Measurements from ENCODE around the gene BAMBI.

The BAMBI gene

DNA sequence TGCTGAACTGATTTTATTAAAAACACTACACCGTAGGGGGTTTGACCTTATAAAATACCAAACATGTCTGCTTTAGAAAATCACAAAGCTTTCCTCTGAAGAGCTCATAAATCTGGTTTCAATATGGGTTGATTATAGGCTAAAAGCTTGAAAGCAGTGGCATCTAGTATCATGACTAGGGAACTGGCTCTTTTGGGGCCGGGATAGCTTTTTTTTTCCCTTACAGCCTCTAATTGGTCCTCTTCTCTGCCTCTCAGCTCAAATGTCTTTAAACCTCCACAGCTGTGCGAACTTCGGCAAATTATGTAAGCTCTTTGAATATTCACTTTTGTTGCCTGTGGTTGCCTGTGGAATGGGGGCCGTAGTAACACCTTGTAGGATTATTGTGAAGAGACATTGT, 8.4 kb downstream of the BAMBI start:
- Histone ChIP-seq H3K9ac (ENCODE audit: low read length) (no peak overlapping the region), H3K9me2 (ENCODE audit: low read depth, low read length) (no peaks in the 10 kb centered on the region), H3F3A (ENCODE audit: insufficient read depth, low read length) (no peaks in the 10 kb centered on the region), H3K4me1 (ENCODE audit: insufficient read depth, low read length, severe bottlenecking) (no peaks in the 10 kb centered on the region), H3K9me3 (ENCODE audit: low read length) (no peaks in the 10 kb centered on the region), H2AFZ (ENCODE audit: low read length) (no peak overlapping the region), H3K79me2 (ENCODE audit: insufficient read depth, low read length) (no peaks in the 10 kb centered on the region), H4K20me1 (ENCODE audit: insufficient read depth, low read length) (no peaks in the 10 kb centered on the region), H3K27me3 (ENCODE audit: insufficient read depth, low read length) (0 out of 2 replicates have a peak, but pooled peaks cover 4% of the 10 kb centered on the region), H3K36me3 (ENCODE audit: insufficient read depth, low read length) (no peaks in the 10 kb centered on the region), H3K4me3 (ENCODE audit: low read depth, low read length, poor library complexity, severe bottlenecking) (no peak overlapping the region), H3K27ac (ENCODE audit: low read depth, low read length, poor library complexity, severe bottlenecking) (no peak overlapping the region), H3K4me2 (ENCODE audit: low read length) (no peak overlapping the region)
- TF ChIP-seq CTCF (IDR thresholded peaks at IDR 0.05; ENCODE audit: low read length) (no peak), EZH2 (IDR thresholded peaks at IDR 0.05; ENCODE audit: borderline replicate concordance, low read length) (no peak)

DNA sequence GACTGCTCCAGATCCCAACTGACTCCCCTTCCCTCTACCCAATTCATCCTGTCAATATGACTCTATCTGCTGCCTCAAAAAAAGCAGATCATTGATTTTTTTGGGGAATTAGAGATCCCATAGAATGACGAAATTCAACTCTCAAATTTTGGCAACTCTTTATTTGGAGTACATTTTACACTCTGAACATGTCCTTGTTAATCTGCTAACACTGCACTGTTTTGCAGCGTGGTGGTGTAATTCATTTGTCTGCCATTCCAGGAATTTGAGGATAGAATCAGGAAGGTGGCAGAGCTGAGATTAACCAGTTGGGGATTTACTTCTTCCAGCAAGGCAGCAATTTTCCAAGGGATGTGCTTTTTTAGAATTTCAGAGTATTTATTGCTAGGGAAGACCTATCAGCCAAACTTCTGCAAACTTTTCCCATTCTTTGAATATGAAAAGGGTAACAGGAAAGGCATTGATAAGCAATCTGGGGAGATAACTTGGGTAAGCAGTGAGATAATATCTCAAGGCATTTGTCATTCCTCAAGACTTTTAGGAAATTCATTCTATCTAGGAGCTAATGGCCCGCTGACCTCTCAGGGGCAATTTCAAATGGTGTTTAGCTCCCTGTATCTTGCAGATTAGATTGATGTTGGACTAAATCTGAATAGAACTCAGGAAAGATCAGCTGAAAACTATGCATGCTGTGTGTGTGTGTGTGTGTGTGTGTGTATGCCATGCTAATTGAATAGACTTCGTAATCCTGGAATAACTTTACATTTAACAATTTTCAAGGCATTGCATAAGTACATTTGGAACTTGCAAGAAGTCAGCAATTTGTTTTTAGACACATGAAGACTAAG, 9.7 kb downstream of the BAMBI start:
- no peak for TF ChIP-seq CTCF (IDR thresholded peaks at IDR 0.05; ENCODE audit: low read length)
- TF ChIP-seq EZH2 (IDR thresholded peaks at IDR 0.05; ENCODE audit: borderline replicate concordance, low read length), result no peak
- H3K4me2 ChIP-seq (ENCODE audit: low read length), result no peak overlapping the region
- H3K79me2 ChIP-seq (ENCODE audit: insufficient read depth, low read length), result no peaks in the 10 kb centered on the region
- no peak overlapping the region for H3K4me3 ChIP-seq (ENCODE audit: low read depth, low read length, poor library complexity, severe bottlenecking)
- no peaks in the 10 kb centered on the region for H3K9me2 ChIP-seq (ENCODE audit: low read depth, low read length)
- H4K20me1 ChIP-seq (ENCODE audit: insufficient read depth, low read length), result no peaks in the 10 kb centered on the region
- H3K9ac ChIP-seq (ENCODE audit: low read length), result no peak overlapping the region
- H3F3A ChIP-seq (ENCODE audit: insufficient read depth, low read length), result no peaks in the 10 kb centered on the region
- no peaks in the 10 kb centered on the region for H3K27me3 ChIP-seq (ENCODE audit: insufficient read depth, low read length)
- H3K9me3 ChIP-seq (ENCODE audit: low read length), result no peaks in the 10 kb centered on the region
- no peak overlapping the region for H2AFZ ChIP-seq (ENCODE audit: low read length)
- no peak overlapping the region for H3K27ac ChIP-seq (ENCODE audit: low read depth, low read length, poor library complexity, severe bottlenecking)
- no peaks in the 10 kb centered on the region for H3K36me3 ChIP-seq (ENCODE audit: insufficient read depth, low read length)
- H3K4me1 ChIP-seq (ENCODE audit: insufficient read depth, low read length, severe bottlenecking), result no peaks in the 10 kb centered on the region

DNA sequence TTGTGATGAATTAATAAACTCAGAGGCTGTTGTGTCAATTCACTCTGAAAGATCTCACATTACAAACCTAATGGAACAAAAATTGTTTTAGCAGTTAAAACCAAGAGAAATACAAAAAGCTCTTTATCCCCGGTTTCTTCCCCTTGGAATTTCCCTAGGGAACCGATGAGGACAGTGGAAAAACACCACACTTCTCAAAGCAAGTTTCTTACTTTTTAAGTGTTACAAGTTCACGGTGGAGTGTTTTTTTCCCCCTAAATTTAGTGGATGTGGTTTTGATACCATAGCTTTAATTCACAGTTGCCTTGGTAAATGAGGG, 10.3 kb downstream of the BAMBI start:
- no peaks in the 10 kb centered on the region for H3K27me3 ChIP-seq (ENCODE audit: insufficient read depth, low read length)
- no peaks in the 10 kb centered on the region for H3K9me2 ChIP-seq (ENCODE audit: low read depth, low read length)
- no peaks in the 10 kb centered on the region for H3K36me3 ChIP-seq (ENCODE audit: insufficient read depth, low read length)
- H3K27ac ChIP-seq (ENCODE audit: low read depth, low read length, poor library complexity, severe bottlenecking), result no peak overlapping the region
- no peaks in the 10 kb centered on the region for H3K79me2 ChIP-seq (ENCODE audit: insufficient read depth, low read length)
- no peak overlapping the region for H3K9ac ChIP-seq (ENCODE audit: low read length)
- H3K4me2 ChIP-seq (ENCODE audit: low read length), result no peak overlapping the region
- no peak overlapping the region for H2AFZ ChIP-seq (ENCODE audit: low read length)
- TF ChIP-seq EZH2 (IDR thresholded peaks at IDR 0.05; ENCODE audit: borderline replicate concordance, low read length), result no peak
- TF ChIP-seq CTCF (IDR thresholded peaks at IDR 0.05; ENCODE audit: low read length), result no peak
- no peaks in the 10 kb centered on the region for H4K20me1 ChIP-seq (ENCODE audit: insufficient read depth, low read length)
- H3F3A ChIP-seq (ENCODE audit: insufficient read depth, low read length), result no peaks in the 10 kb centered on the region
- no peaks in the 10 kb centered on the region for H3K4me1 ChIP-seq (ENCODE audit: insufficient read depth, low read length, severe bottlenecking)
- no peak overlapping the region for H3K4me3 ChIP-seq (ENCODE audit: low read depth, low read length, poor library complexity, severe bottlenecking)
- H3K9me3 ChIP-seq (ENCODE audit: low read length), result no peaks in the 10 kb centered on the region
